Measurements from ENCODE around the gene MEGF10.
"Not testable (repeated sequence)": the region's sequence is repeated elsewhere in the genome, so short reads cannot be mapped to it uniquely, and the experiment has no call there.

The MEGF10 gene

GRCh38 chr5:127290019-127290945, at the start of gene MEGF10:
Gene MEGF10 (plus strand): TSS chr5:127290796. CDS start chr5:127331309, 40,513 bp downstream.
- DNase-seq: peak; percentile 19 to 67

DNA sequence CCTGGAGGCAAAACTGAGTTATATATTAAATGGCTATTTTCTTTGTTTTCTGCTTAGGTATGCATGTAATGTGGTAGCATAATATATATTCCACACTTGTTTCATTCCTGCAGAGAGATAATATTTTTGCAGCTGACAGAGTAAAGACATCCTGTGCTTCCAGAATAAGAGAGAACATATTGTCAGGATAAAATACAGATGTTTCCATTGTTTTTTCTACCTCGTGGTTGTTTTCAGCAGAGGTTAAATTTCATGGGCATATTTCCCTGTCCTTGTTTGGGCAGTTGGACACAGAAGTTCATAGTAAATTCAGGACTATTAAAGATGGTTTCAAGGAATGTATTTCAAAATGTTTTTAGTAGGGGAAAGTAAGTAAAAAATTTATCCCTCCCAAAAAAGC, 47.6 kb upstream of the MEGF10 start:
- DNase-seq: no peak

DNA sequence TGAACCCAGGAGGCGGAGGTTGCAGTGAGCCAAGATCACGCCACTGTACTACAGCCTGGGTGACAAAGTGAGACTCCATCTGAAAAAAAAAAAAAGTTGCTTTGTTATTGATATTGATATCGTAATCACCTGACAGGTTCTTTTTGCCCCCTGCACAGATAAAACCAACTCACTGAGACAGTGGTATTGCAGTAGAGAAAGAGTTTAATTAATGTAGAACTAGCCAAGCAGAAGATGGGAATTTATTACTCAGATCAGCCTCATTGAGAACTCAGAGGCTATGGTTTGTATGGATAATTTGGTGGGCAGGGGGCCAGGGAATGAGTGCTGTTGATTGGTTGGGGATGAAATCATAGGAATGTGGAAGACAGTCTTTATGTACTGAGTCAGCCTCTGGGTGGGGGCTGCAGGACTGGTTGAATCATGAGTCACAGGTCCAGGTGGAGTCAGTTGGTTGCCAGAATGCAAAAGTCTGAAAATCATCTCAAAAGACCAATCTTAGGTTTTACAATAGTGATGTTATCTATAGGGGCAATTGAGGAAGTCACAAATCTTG, 35.8 kb upstream of the MEGF10 start:
- DNase-seq: no peak

DNA sequence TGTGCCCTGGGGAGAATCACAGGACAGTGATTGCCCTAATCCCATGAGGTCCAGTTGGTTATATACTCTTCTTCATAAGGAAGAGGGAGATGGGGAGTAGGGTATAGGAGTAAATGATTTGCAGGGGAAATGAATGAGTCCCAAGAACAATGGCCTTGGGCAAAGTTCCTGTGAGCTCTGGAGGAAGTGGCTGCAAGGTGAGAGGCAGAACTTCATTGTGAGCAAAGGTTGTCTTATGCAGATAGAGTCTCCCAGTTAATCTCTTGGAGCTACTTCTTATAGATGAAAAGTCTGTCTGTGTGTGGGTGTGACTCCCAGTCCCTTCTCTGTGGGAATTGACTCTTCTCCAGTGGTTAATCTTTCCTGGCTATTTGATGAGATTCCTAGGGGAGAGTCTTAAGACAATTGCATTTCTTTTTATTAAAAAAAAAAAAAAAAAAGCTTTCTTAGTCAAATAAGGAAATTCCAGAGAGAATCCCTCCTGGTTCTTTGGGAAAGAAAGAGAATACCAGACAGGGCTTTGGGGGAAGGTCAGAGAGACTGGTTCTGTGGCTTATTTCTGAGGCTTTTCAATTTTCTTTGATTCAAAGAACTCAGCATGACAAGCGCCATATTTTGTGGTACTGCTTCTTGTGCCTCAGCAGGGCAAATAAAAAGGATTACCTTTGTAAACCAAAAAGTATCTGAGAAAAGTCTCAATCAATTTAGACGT, 33.6 kb upstream of the MEGF10 start:
- DNase-seq: no peak

GRCh38 chr5:127260686-127261085, 29.9 kb upstream of the MEGF10 start:
- no peak for DNase-seq

DNA sequence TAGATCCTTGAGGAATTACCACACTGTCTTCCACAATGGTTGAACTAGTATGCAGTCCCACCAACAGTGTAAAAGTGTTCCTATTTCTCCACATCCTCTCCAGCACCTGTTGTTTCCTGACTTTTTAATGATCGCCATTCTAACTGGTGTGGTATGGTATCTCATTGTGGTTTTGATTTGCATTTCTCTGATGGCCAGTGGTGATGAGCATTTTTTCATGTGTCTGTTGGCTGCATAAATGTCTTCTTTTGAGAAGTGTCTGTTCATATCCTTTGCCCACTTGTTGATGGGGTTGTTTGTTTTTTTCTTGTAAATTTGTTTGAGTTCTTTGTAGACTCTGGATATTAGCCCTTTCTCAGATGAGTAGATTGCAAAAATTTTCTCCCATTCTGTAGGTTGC, 25.1 kb upstream of the MEGF10 start:
- not testable (repeated sequence) for DNase-seq

GRCh38 chr5:127268342-127268741, 22.3 kb upstream of the MEGF10 start:
- DNase-seq: not testable (repeated sequence)

GRCh38 chr5:127270713-127271112, 19.9 kb upstream of the MEGF10 start:
- DNase-seq: not testable (repeated sequence)

GRCh38 chr5:127275641-127276193, 14.9 kb upstream of the MEGF10 start:
- no peak for DNase-seq

- DNase-seq: peak in 1 of 2 experiments; percentile 7
These were observed 9.9 kb upstream of the MEGF10 start for GRCh38 chr5:127280491-127281220.

- DNase-seq: no peak
These were observed 9.0 kb upstream of the MEGF10 start for GRCh38 chr5:127281609-127282008.

DNA sequence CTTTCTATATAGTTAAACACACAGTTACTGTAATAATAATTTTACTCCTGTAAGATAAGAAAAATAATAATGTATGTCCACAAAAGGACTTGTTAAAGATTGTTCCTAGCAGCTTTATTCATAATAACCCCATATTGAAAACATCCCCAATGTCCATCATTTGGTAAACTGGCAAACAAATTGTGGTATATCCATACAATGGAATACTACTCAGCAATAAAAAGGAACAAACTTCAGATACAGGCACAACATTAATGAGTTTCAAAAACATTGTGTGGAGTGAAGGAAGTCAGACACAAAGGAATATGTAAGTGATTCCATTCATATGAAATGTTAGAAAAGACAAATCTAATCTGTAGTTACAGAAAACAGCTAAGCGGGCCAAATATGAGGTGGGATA, 1.9 kb upstream of the MEGF10 start:
- no peak for DNase-seq

DNA sequence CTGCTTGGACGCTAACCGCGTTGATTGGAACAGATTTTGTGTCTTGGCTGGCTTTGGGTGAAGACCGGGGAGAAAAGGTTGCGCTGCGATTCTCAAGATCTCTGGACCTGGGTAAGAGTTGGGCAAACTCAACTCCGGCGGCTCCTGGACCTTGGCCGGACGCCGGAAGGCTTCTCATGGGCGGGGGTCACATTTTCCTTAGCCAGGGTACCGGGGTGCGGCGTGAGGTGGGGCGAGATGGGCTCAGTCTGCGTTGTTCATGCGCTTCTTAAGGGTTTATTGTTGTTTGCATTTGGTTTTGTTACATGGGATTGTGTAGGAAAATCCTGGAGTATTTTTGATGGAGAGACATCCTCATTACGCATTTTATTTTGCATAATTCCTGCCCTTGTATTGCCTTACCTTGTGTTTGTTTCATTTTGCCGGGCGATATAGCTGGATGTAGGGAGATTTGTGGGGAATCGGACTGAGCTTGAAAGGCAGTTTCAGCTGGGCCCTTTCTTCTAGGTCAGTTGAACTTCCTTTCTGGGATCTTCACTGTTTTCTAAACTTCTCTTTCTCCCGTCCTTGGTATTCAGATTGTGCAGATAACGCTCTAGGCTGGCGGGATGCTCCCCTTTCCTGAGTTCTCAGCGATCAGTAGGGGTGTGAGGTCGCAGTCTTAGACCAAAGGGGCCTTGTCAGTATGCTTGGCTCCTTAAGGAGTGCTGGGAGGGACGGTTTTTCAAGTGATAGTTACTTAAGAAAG, 524 bp downstream of the MEGF10 start:
- peak; percentile 26 to 39 for DNase-seq

- DNase-seq: no peak
These were observed 1.6 kb downstream of the MEGF10 start for GRCh38 chr5:127292030-127292735.

GRCh38 chr5:127293373-127293772, 2.8 kb downstream of the MEGF10 start:
- DNase-seq: no peak

DNA sequence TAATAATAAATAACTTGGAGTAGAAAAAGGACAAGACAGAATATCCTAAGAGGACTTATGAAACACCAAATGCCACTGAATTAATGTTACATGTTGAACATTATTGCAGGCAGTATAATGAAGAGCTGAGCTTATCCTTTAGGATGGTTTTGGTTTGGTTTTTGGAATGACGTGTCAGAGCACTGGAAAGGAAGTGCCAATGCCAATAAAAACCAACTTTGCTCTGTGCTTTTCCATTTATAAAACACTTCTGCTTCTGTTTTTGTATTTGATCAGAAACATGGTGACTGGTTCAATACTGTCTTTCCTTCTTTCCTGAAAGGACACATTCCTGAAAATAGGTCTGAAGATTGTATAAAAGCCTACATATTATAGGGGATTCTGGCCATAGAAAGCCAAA, 4.2 kb downstream of the MEGF10 start:
- no peak for DNase-seq

GRCh38 chr5:127295454-127295853, 4.9 kb downstream of the MEGF10 start:
- DNase-seq: no peak

- DNase-seq: no peak
These were observed 5.7 kb downstream of the MEGF10 start for GRCh38 chr5:127296321-127296720.

GRCh38 chr5:127296894-127297293, 6.3 kb downstream of the MEGF10 start:
- DNase-seq: not testable (repeated sequence)

- no peak for DNase-seq
These were observed 6.9 kb downstream of the MEGF10 start for GRCh38 chr5:127297348-127298035.

DNA sequence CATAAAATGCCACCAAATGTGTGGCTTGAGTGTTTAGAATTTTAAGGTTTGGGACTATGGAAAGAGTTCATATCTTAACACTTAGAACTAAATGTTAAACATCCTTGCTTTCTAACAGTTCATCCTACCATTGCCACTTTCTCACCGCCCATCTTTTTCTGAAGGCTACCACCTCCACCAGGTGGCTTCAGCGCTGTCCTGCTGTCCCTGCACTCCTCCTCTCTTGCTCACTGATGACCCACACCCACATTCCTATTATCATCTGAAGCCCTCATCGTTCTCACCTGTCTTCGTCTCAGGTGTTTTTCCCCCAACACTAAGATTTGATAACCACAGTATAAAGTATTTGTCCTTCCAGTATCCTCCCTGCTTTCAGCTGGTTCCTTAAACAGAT, 7.4 kb downstream of the MEGF10 start:
- no peak for DNase-seq

Data from NCI-H526 (cell line).